ENCODE results near the gene CC2D1B. TPM values are rescaled to one million over a fixed set of nuclear protein-coding genes. Genes with fewer than 3 reads are reported as not detected.

Gene CC2D1B
- total and polyA plus RNA-seq, 4 donors = 21.1 to 54.6 (median 34.8) TPM

- no peak for ATAC-seq (ENCODE audit: insufficient read depth, low FRiP score)
- Histone ChIP-seq H3K9ac (ENCODE audit: insufficient read depth in 1 of 2, low read length in 2 of 2) (no peak overlapping the region), H3K36me3 (ENCODE audit: control insufficient read depth in 4 of 4, insufficient read depth in 4 of 4, low read length in 4 of 4) (peaks cover 45 to 83% (median 60%) of the 10 kb centered on the region in 4 donors), H3K9me3 (ENCODE audit: control insufficient read depth in 4 of 4, insufficient read depth in 3 of 4, low read length in 3 of 4) (no peaks in the 10 kb centered on the region), H3K27ac (ENCODE audit: low read depth in 1 of 2, low read length in 1 of 2) (no peak overlapping the region), H3K4me1 (ENCODE audit: control insufficient read depth in 5 of 5, insufficient read depth in 5 of 5, low read length in 5 of 5) (no peaks in the 10 kb centered on the region), H3K27me3 (ENCODE audit: control insufficient read depth in 3 of 3, insufficient read depth in 3 of 3, low read length in 2 of 3) (no peaks in the 10 kb centered on the region), H3K4me3 (no peak overlapping the region)
- no peak for DNase-seq
- WGBS, 2 donors = 96 to 97% methylated on average over 18 of the region's 18 CpGs
- TF ChIP-seq CTCF (IDR thresholded peaks at IDR 0.05; ENCODE audit: control extremely low read depth, extremely low read depth) = no peak
Measured at GRCh38 chr1:52358851-52359497, 7.0 kb downstream of the CC2D1B start.

- ATAC-seq (ENCODE audit: insufficient read depth, low FRiP score) (no peak), DNase-seq (no peak)
- H3K27me3 ChIP-seq (ENCODE audit: control insufficient read depth in 3 of 3, insufficient read depth in 3 of 3, low read length in 2 of 3) = no peaks in the 10 kb centered on the region
- 97 to 98% methylated on average over 9 of the region's 9 CpGs for WGBS, 2 donors
- no peak overlapping the region for H3K4me3 ChIP-seq
- no peak overlapping the region for H3K9ac ChIP-seq (ENCODE audit: insufficient read depth in 1 of 2, low read length in 2 of 2)
- no peak for TF ChIP-seq CTCF (IDR thresholded peaks at IDR 0.05; ENCODE audit: control extremely low read depth, extremely low read depth)
- no peak overlapping the region for H3K27ac ChIP-seq (ENCODE audit: low read depth in 1 of 2, low read length in 1 of 2)
- H3K9me3 ChIP-seq (ENCODE audit: control insufficient read depth in 4 of 4, insufficient read depth in 3 of 4, low read length in 3 of 4) = no peaks in the 10 kb centered on the region
- H3K4me1 ChIP-seq (ENCODE audit: control insufficient read depth in 5 of 5, insufficient read depth in 5 of 5, low read length in 5 of 5) = no peaks in the 10 kb centered on the region
- H3K36me3 ChIP-seq (ENCODE audit: control insufficient read depth in 4 of 4, insufficient read depth in 4 of 4, low read length in 4 of 4) = peaks cover 52 to 94% (median 63%) of the 10 kb centered on the region in 4 donors
Measured at GRCh38 chr1:52357397-52357796, 8.6 kb downstream of the CC2D1B start.

GRCh38 chr1:52356818-52357355 is 9.1 kb downstream of the CC2D1B start:
- no peak for ATAC-seq (ENCODE audit: insufficient read depth, low FRiP score)
- H3K9me3 ChIP-seq (ENCODE audit: control insufficient read depth in 4 of 4, insufficient read depth in 3 of 4, low read length in 3 of 4) = no peaks in the 10 kb centered on the region
- H3K9ac ChIP-seq (ENCODE audit: insufficient read depth in 1 of 2, low read length in 2 of 2) = no peak overlapping the region
- no peaks in the 10 kb centered on the region for H3K4me1 ChIP-seq (ENCODE audit: control insufficient read depth in 5 of 5, insufficient read depth in 5 of 5, low read length in 5 of 5)
- 92 to 94% methylated on average over 8 of the region's 8 CpGs for WGBS, 2 donors
- no peaks in the 10 kb centered on the region for H3K27me3 ChIP-seq (ENCODE audit: control insufficient read depth in 3 of 3, insufficient read depth in 3 of 3, low read length in 2 of 3)
- TF ChIP-seq CTCF (IDR thresholded peaks at IDR 0.05; ENCODE audit: control extremely low read depth, extremely low read depth) = no peak
- peaks cover 52 to 89% (median 59%) of the 10 kb centered on the region in 4 donors for H3K36me3 ChIP-seq (ENCODE audit: control insufficient read depth in 4 of 4, insufficient read depth in 4 of 4, low read length in 4 of 4)
- H3K27ac ChIP-seq (ENCODE audit: low read depth in 1 of 2, low read length in 1 of 2) = no peak overlapping the region
- no peak overlapping the region for H3K4me3 ChIP-seq
- no peak for DNase-seq

All from lung (tissue), 12 donors.